ENCODE results near the gene TNNC2. TPM values are rescaled to one million over a fixed set of nuclear protein-coding genes. Genes with fewer than 3 reads are reported as not detected.

The TNNC2 gene
- polyA plus RNA-seq, 1 of the 3 experiments (the other 2 are of a cell fraction), result 1.1 TPM

GRCh38 chr20:45840700-45841198, 13.6 kb upstream of the TNNC2 start:
- H3K36me3 ChIP-seq (replicated peaks in 1 of 2; ENCODE audit: control insufficient read depth in 1 of 2, insufficient read depth in 2 of 2, low read length in 1 of 2), result peaks cover 23 to 46% of the 10 kb centered on the region in 2 experiments
- no peaks in the 10 kb centered on the region for H4K20me1 ChIP-seq (ENCODE audit: insufficient read depth)
- H3K27ac ChIP-seq (ENCODE audit: low read depth in 2 of 2, low read length in 1 of 2), result no peak overlapping the region
- no peak for TF ChIP-seq EZH2phosphoT487 (IDR thresholded peaks at IDR 0.05; ENCODE audit: borderline replicate concordance, low read depth)
- no peak for TF ChIP-seq ZBTB33 (IDR thresholded peaks at IDR 0.05; ENCODE audit: borderline replicate concordance, low read depth)
- no peak for TF ChIP-seq CTCF (IDR thresholded peaks at IDR 0.05)
- no peak for TF ChIP-seq SIN3A (IDR thresholded peaks at IDR 0.05; ENCODE audit: borderline replicate concordance, low read depth, low read length)
- no peak for TF ChIP-seq RFX5 (IDR thresholded peaks at IDR 0.05; ENCODE audit: low read length)
- no peak for TF ChIP-seq ELF1 (IDR thresholded peaks at IDR 0.05)
- TF ChIP-seq RAD21 (IDR thresholded peaks at IDR 0.05; ENCODE audit: low read length), result no peak
- no peak for TF ChIP-seq GATA2 (CRISPR knock-in tag; IDR thresholded peaks at IDR 0.05)
- no peak for TF ChIP-seq JUND (IDR thresholded peaks at IDR 0.05)
- TF ChIP-seq EP300 (IDR thresholded peaks at IDR 0.05; ENCODE audit: borderline replicate concordance in 1 of 2, low read depth in 1 of 2, low read length in 1 of 2), result no peak
- no peak for TF ChIP-seq USF2 (IDR thresholded peaks at IDR 0.05; ENCODE audit: borderline replicate concordance, low read depth, low read length)
- TF ChIP-seq MEF2A (IDR thresholded peaks at IDR 0.05; ENCODE audit: borderline replicate concordance, low read depth), result no peak
- TF ChIP-seq TAF1 (IDR thresholded peaks at IDR 0.05; ENCODE audit: borderline replicate concordance, low read depth, low read length), result no peak
- TF ChIP-seq GABPA (IDR thresholded peaks at IDR 0.05; ENCODE audit: low read depth), result no peak
- no peak for TF ChIP-seq PBX3 (IDR thresholded peaks at IDR 0.05)
- no peak for TF ChIP-seq MAX (IDR thresholded peaks at IDR 0.05; ENCODE audit: low read depth)
- no peak for TF ChIP-seq FOXM1 (IDR thresholded peaks at IDR 0.05; ENCODE audit: low read depth)
- TF ChIP-seq POLR2AphosphoS5 (IDR thresholded peaks at IDR 0.05; ENCODE audit: low read depth, low read length), result no peak
- no peak for TF ChIP-seq RXRA (IDR thresholded peaks at IDR 0.05; ENCODE audit: borderline replicate concordance, low read depth)
- no peak overlapping the region for H3K9ac ChIP-seq
- H2AFZ ChIP-seq (ENCODE audit: low read depth), result no peak overlapping the region
- no peaks in the 10 kb centered on the region for H3K9me2 ChIP-seq
- CTCF ChIA-PET, result interaction anchor here (1.3 kb wide), 1 partner anchor 797 kb away, joined by 3 read pairs; no protein-coding TSS in a partner anchor
- no peak overlapping the region for H3K4me3 ChIP-seq (ENCODE audit: low read depth in 2 of 2, low read length in 1 of 2)
- peaks cover 0 to 9% of the 10 kb centered on the region in 2 experiments; a peak in 2 of 4 replicates for H3K4me1 ChIP-seq (ENCODE audit: control insufficient read depth in 1 of 2, insufficient read depth in 2 of 2, low read depth in 1 of 2, low read length in 1 of 2)
- no peaks in the 10 kb centered on the region for H3K9me3 ChIP-seq
- H3F3A ChIP-seq (replicated peaks; ENCODE audit: insufficient read depth), result no peaks in the 10 kb centered on the region
- no peak for DNase-seq
- WGBS (ENCODE audit: low lambda C conversion rate), result 95% methylated on average over 17 of the region's 25 CpGs
- H3K79me2 ChIP-seq (ENCODE audit: insufficient read depth), result peaks cover 7% of the 10 kb centered on the region
- POLR2A ChIA-PET, result interaction anchor here (0.9 kb wide), 1 partner anchor 15 kb away, joined by 3 read pairs; no protein-coding TSS in a partner anchor
- H3K4me2 ChIP-seq, result no peak overlapping the region
- no peaks in the 10 kb centered on the region for H3K27me3 ChIP-seq (ENCODE audit: insufficient read depth)

Measured in SK-N-SH (cell line).